GM12873 (cell line): ENCODE results near the gene CTSW.

Source experiments
- TF ChIP-seq, protein P1 (sequence below): IDR thresholded peaks from 2 replicates; pipeline ENCODE4 v1.5.1; 2012; ENCODE audit warnings: low read depth, mild to moderate bottlenecking, moderate library complexity, low read length, control low read depth; ENCODE audit not compliant: insufficient read depth; ENCODE audit errors: missing control alignments

Gene CTSW

DNA sequence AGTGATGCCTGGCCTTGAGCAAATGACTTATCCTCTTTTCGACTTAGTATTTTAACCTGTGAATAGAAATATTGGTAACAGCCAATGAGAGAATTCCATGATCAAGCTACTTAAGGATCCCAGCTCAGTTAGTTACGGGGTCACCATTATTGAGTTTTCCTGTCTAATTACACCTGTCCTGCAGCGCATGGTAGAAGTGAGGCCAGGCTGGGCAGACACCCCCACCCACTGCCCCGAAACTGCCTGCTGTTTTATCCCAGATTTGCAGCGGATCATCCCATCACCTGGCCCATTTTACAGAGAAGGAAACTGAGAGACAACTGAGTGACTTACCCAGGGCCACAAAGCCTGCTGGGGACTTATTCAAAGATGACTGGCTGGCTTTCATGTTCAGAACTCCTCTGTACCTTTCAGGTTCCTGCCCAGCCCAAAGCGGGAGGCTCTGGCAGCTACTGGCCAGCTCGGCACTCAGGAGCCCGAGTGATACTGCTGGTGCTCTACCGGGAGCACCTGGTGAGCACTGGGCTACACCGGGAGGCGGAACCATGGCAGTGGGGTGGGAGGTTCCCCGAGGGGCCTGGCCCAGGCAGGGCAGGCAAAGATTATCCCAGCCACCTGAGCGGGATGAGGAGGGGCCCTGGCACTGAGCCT, 18.0 kb upstream of the CTSW start:
- TF ChIP-seq, protein P1, sequence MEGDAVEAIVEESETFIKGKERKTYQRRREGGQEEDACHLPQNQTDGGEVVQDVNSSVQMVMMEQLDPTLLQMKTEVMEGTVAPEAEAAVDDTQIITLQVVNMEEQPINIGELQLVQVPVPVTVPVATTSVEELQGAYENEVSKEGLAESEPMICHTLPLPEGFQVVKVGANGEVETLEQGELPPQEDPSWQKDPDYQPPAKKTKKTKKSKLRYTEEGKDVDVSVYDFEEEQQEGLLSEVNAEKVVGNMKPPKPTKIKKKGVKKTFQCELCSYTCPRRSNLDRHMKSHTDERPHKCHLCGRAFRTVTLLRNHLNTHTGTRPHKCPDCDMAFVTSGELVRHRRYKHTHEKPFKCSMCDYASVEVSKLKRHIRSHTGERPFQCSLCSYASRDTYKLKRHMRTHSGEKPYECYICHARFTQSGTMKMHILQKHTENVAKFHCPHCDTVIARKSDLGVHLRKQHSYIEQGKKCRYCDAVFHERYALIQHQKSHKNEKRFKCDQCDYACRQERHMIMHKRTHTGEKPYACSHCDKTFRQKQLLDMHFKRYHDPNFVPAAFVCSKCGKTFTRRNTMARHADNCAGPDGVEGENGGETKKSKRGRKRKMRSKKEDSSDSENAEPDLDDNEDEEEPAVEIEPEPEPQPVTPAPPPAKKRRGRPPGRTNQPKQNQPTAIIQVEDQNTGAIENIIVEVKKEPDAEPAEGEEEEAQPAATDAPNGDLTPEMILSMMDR = no peak

DNA sequence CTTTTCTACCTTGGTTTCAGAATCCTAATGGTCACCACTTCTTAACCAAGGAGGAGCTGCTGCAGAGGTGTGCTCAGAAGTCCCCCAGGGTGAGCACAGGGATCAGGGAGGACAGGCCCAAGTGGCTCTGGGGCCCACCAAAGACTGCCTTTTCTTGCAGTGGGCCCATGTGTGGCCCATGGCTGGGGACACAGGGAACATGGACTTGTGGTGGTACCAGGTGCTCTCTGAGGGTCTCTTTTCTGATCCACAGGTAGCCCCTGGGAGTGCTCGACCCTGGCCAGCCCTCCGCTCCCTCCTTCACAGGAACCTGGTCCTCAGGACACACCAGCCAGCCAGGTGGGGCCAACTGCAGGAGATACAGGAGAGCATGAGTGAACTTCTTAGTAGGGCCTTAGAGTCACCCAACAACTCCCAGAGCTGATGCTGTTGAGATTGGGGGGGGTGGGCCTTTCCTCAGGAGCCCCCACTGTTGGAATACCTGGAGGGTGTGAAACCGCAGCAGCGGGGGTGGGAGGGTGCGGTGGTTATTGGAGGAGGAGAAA, 17.4 kb upstream of the CTSW start:
- TF ChIP-seq, protein P1 = no peak

DNA sequence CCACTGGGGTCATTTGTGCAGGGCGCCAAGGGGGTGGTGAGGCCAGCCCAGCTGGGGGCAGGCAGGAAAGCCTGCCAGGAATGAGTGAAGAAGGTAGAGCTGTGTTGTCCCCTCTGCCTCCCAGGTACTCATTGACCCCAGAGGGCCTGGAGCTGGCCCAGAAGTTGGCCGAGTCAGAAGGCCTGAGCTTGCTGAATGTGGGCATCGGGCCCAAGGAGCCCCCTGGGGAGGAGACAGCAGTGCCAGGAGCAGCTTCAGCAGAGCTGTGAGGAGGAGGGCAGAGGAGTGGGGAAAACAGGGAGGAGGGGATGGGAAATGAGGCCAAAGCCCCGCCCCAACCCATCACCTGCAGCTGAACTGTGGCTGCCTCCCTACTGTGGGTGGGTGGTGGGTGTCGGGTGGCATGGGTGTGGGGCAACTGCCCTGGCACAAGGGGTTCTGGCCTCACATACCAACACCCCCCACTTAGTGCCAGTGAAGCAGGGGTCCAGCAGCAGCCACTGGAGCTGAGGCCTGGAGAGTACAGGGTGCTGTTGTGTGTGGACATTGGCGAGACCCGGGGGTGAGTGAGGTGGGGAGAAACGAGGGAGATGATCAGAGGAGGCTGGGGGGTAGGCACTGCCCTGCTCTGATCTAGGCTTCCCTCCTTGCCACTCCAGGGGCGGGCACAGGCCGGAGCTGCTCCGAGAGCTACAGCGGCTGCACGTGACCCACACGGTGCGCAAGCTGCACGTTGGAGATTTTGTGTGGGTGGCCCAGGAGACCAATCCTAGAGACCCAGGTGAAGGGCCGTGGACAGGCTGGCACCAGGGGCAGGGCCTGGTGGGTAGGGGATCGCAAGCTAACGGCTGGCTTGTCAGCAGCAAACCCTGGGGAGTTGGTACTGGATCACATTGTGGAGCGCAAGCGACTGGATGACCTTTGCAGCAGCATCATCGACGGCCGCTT, 16.4 kb upstream of the CTSW start:
- TF ChIP-seq, protein P1 = no peak

DNA sequence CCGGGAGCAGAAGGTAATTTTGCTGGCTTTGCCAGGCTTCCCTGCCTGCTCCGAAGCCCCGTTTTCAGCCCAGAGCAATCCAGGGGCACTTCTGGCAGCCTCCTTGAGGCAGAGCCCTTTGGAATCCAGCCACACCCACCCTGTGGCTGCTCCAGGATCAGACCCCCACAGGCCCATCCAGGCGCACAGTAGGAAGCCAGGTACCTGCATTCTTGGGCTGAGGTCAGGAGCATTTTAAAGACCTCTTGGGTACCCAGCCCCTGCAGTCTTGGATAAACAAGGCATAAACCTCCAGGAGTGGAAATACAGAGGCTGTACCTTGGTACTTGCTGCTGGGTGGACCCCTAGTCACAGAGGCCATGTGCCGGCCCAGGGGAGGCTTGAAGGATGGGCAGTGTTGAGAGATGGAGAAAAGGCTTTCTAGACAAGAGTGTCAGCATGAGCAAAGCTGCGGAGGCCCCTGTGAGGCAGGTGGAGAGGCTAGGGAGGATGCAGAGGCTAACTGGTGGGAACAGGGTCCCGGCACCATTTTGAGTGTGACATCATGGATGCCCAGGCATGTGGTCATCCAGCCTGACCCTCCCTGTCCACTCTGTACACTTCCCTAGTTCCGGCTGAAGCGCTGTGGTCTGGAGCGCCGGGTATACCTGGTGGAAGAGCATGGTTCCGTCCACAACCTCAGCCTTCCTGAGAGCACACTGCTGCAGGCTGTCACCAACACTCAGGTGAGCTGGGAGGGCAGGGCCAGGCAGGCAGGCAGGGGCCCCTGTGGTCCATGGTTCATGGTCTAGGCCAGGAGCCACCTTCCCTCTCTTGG, 15.5 kb upstream of the CTSW start:
- TF ChIP-seq, protein P1 = no peak

DNA sequence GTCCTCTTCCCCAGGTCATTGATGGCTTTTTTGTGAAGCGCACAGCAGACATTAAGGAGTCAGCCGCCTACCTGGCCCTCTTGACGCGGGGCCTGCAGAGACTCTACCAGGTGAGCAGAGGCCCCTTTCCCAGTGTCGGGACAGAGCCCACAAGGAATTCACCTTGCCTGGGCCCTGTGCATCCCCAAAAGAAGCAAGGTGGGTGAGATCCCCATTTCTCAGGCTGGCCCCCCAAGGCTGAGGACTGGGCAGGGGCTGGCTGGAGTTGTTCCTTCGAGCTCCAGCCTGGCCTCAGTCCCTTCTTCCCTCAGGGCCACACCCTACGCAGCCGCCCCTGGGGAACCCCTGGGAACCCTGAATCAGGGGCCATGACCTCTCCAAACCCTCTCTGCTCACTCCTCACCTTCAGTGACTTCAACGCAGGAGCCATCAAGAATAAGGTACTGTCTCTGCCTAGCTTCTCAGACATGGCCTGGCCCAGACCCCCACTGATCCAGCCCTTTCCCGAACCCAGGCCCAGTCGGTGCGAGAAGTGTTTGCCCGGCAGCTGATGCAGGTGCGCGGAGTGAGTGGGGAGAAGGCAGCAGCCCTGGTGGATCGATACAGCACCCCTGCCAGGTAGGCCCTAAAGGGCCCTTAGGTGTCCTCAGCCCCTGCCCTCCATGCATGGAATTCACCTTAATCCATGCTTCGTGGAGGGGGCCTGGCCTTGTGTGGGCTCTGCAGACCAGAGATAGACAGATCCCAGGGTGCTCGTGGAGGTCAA, 14.7 kb upstream of the CTSW start:
- TF ChIP-seq, protein P1 = no peak

DNA sequence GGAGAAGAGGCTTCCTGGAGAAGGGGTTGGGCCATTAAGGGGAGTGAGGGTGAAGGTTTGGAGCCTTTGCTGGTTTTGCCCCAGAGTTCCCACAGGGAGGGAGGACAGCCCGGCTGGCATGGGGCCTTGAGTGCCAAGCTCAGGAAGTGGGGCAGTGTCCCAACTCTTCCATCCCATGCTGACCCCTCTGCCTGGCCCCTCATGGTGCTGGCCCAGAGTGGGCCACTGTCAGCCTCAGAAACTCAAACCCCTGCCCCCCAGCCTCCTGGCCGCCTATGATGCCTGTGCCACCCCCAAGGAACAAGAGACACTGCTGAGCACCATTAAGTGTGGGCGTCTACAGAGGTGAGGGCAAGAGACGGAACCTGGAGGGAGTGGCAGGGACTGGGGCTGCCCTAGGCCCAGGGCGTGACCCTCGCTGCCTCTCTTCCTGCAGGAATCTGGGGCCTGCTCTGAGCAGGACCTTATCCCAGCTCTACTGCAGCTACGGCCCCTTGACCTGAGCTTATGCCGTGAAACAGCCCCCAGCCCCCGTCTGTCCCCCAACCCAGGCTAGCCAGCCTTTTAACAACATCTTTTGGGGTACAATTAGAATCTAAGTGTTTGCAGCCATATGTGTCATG, 14.0 kb upstream of the CTSW start:
- TF ChIP-seq, protein P1 = no peak
